ENCODE results near the gene TMEM132C.

DNA sequence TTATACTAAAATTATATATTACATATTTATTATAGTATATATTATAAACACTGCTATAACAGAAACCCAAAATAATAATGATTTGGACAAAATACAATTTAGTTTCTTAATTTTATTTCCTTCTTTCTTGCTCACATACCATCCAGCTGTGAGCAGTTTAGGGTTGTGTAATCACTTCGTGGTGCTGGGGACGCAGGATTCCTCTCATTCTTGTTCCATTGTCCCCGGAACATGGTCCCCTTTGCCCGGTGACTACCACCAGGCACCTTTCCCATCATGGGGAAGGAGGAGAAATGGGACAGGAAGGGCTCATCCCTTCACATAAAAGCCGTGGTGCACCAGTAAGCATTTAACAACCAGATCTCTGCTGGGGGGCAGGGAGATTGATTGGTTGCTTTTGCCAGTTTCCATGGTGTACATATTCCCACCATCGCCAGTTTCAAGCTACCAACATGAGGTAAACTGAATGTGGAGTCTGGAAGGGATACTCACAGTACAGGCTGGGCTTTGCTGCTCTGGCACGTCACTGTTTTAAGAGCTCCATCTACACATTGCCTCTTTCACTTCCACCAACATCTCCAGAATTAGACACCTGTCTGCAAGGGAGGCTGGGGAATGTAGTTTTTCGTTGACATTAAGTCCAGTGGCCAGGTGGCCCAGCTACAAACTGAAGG lies 191.5 kb downstream of the TMEM132C start:
- TF ChIP-seq, protein P1, sequence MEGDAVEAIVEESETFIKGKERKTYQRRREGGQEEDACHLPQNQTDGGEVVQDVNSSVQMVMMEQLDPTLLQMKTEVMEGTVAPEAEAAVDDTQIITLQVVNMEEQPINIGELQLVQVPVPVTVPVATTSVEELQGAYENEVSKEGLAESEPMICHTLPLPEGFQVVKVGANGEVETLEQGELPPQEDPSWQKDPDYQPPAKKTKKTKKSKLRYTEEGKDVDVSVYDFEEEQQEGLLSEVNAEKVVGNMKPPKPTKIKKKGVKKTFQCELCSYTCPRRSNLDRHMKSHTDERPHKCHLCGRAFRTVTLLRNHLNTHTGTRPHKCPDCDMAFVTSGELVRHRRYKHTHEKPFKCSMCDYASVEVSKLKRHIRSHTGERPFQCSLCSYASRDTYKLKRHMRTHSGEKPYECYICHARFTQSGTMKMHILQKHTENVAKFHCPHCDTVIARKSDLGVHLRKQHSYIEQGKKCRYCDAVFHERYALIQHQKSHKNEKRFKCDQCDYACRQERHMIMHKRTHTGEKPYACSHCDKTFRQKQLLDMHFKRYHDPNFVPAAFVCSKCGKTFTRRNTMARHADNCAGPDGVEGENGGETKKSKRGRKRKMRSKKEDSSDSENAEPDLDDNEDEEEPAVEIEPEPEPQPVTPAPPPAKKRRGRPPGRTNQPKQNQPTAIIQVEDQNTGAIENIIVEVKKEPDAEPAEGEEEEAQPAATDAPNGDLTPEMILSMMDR (IDR thresholded peaks at IDR 0.05) = no peak
- no peak for TF ChIP-seq POLR2A (IDR thresholded peaks at IDR 0.05)

Data from heart left ventricle (tissue), 13 donors.